GM12891 (cell line): ENCODE results near the gene ATP6V1B1.

ENCODE experiments used
- POLR2A ChIP-seq: IDR thresholded peaks from 2 replicates; pipeline ENCODE4 v1.6.1; 2011; ENCODE audit warnings: low read depth, low read length, control low read depth
- POLR2AphosphoS5 ChIP-seq: IDR thresholded peaks from 2 replicates; pipeline ENCODE4 v1.6.1; 2011; ENCODE audit warnings: low read depth, low read length, control low read depth
- POU2F2 ChIP-seq: IDR thresholded peaks from 2 replicates; pipeline ENCODE4 v1.6.1; 2011; ENCODE audit warnings: low read depth, mild to moderate bottlenecking, control low read depth, low read length, moderate library complexity
- SPI1 ChIP-seq: IDR thresholded peaks from 2 replicates; pipeline ENCODE4 v1.6.1; 2011; ENCODE audit warnings: low read depth, low read length, control low read depth
- TAF1 ChIP-seq: IDR thresholded peaks from 2 replicates; pipeline ENCODE4 v1.6.1; 2011; ENCODE audit warnings: low read depth, low read length, control low read depth

GRCh38 chr2:70895998-70896764, 39.5 kb upstream of the ATP6V1B1 start:
- TF ChIP-seq POLR2AphosphoS5 = no peak
- TF ChIP-seq POLR2A = no peak
- TF ChIP-seq SPI1 = no peak
- TF ChIP-seq POU2F2 = no peak
- TF ChIP-seq TAF1 = no peak
